Stimulated activated CD4-positive, alpha-beta T cell treated with anti-CD3 and anti-CD28 coated beads, Interleukin-2, amount 100 ng/mL, for 24 hours (primary cell): ENCODE results near the gene PDP2.
"Not testable (repeated sequence)": the region's sequence is repeated elsewhere in the genome, so short reads cannot be mapped to it uniquely, and the experiment has no call there.

Experiments
- DNase-seq, 2 donors: peaks; one replicate each; pipeline ENCODE4 v3.0.0-alpha.2; 2020

PDP2 gene

GRCh38 chr16:66921729-66922450 lies 41.6 kb downstream of the PDP2 start:
- no peak for DNase-seq

DNA sequence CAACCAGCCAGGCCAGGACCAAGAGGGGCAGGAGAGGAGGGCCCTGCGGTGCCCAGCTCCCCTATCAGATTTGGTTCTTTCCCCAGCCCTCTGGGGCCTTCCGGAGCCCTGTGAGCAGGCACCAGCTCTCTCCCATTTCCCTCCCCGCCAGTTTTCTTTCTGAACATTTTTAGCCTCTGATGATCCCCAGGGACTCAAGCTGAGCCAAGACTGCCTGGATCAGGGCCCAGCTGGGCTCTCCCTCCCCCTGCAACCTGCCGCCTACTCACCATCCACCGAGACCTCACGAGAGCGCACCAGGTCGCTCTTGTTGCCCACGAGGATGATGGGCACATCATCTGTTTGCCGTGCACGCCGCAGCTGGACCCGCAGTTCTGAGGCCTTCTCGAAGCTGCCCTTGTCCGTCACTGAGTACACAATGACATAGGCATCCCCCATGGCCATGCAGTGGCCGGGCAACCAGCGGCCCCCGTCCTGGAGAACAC lies 43.0 kb downstream of the PDP2 start:
- DNase-seq: no peak

DNA sequence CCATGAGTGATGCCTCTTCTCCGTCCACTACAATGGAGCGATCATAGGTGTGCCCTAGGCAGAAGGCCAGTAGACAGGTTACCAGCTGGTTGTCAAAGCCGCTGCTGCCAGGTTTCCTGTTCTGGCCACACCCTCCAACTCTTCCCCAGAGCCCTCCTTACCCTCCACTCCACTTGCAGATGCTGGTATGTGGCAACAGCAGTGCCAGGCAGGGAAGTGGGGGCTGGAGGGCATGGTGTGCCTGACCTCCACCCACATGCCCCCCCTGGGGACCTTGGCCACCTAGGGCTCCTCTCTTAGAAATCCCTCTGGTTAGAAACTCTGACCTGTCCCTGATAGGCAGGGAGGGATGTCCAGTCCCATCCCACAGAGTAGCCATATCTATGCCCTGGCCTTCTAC lies 43.6 kb downstream of the PDP2 start:
- DNase-seq: no peak

DNA sequence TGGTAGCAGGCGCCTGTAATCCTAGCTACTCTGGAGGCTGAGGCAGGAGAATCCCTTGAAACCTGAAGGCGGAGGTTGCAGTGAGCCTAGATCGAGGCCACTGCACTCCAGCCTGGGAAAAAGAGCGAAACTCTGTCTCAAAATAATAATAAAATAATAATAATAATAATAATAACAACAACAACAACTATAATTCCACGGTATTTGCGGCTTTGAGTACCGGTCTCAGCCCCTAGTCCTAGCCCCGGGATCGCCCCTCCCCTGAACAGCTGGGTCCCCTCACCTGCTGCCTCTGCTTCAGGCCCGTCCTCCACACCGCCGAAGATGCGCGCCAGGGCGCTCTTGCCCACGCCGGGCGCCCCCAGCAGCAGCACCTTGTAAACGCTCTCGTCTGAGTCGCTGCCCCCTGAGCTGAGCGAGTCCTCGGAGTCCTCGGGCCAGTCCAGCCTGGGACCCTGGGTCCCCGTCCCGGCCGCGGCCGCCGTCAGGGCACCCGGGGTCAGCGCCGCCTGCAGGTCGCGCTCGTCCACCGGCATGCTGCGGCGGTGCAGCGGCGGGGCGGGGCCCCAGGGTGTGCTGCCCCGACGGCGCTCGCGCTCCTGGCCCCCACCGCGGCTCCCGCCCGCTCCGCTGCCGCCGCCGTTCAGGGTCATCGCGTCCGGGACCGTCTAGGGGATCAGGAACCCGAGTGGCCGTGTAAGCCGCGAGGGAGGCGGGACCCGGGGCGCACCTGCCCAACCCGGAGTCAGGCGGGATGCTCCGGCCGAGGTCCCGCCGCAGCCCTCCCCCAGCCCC lies 44.4 kb downstream of the PDP2 start:
- DNase-seq: peak; percentile 37 to 57

DNA sequence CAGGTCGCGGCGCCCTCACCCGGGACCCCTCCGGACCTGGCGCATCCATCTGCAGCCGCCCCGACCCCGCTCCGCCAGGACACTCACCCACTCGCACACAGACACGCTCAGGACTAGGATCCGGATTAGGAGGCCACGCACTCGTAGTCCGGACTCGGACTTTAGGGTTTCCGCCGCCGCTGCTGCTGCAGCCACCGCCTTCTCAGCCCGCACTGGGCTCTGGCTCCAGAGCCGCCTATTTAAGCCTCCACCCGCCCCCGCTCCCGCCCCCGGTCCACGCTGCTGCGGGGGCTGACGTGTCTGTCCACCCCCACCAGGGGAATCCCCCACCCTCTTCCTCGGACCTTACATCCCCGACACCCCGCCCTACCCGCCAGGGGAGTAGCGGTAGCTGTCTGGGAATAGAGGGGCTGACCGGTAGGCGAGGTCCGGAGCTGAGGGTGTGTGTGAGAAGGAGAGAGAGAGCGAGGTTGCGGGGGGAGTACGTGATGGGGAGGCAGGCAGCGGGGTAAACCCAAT lies 45.1 kb downstream of the PDP2 start, which contains the start of gene RRAD:
Gene RRAD, minus strand, starts transcription at position 214 of the 519 bp plus-strand sequence. CDS start 356 bp downstream, outside the sequence.
- no peak for DNase-seq

GRCh38 chr16:66926171-66926947 lies 46.0 kb downstream of the PDP2 start:
- DNase-seq: no peak

- DNase-seq: no peak
Observed at GRCh38 chr16:66926961-66927436, 46.7 kb downstream of the PDP2 start.

GRCh38 chr16:66927918-66928649 lies 47.8 kb downstream of the PDP2 start:
- no peak for DNase-seq

GRCh38 chr16:66928702-66929388 lies 48.5 kb downstream of the PDP2 start:
- peak; percentile 42 to 61 for DNase-seq

DNA sequence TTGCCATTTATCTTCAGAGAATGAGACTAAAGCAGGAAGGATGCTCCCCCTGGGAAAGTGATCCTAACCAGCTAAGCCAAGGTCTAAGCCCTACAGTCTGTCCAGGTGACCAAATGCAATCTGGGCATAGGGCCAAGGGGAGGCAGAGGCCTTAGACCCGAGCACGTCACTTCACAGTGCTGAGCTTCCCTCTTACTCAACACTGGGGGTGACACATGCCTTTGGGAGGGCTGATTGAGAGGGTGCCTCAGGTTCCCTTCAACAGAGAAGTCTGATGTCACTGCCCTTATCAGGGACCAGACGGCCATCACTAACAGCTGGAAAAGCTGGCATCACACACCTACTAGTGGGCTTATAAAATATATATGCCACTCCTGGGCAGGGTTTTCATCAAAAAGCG lies 49.9 kb downstream of the PDP2 start:
- DNase-seq: no peak

GRCh38 chr16:66931665-66932064 lies 51.4 kb downstream of the PDP2 start:
- no peak for DNase-seq

DNA sequence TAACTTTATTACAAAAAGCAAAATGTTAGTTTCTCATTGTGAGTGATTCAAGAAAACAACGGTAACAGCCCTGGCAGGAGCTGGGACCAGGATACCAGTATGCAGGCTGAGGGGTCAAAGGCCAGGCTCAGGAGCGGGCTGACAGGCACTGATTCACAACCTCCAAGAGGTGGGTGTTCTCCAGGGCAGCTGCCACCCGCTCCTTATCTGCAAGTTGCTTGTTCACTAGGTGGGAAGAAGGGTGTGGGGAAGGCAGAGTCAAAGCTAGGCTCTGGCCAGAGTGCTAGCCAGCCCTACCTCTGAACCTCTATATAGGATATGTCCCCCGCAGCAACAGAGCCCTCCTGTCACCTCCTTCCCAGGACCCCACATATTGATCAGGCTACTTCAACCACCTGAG lies 51.8 kb downstream of the PDP2 start:
- no peak for DNase-seq

DNA sequence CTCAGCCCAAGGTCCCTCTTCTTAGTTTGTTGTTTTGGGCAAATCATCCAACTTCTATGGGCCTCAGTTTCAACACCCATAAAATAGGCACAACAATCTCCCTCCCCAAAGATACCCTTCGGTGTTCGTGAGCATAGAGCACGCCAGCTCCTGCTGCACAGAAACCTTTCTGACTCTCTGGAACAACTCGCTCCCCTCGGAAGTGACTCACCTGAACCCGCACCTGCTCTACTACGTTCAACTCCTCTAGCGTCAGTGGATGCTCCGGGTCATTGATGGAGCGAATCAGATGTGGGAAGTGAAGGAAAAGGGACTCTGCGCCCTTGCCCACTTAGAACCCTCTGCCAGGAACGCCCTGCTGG lies 53.4 kb downstream of the PDP2 start:
- DNase-seq: peak; percentile 55 to 58

GRCh38 chr16:66934138-66934838 lies 54.0 kb downstream of the PDP2 start, which contains the start of gene CIAO2B:
CIAO2B (minus strand) TSS chr16:66934402; CDS start chr16:66934364, 38 bp downstream.
- DNase-seq: peak; percentile 91 to 94

DNA sequence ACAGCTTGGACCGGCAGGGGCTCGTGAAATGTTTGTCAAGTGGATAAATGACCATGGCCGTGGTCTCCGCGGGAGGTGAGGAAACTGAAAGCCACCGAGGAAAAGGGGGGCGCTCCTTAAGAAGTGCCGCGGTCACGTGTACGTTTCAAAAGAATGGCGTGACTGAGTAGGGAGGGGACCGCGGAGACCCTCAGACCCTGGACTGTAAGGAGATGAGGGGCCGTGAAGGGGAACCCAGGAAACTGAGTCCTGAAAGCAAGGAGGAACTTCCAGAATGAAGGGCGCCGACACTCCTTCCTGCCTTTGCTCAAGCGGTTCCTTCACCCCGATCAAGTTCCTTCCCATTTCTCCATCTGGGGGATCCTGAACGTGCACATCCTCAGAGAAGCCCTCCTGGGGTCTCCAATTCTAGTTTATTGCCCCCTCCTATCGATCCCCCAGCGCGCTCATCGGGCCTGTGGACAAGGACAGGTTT lies 54.6 kb downstream of the PDP2 start:
- DNase-seq: not testable (repeated sequence)

DNA sequence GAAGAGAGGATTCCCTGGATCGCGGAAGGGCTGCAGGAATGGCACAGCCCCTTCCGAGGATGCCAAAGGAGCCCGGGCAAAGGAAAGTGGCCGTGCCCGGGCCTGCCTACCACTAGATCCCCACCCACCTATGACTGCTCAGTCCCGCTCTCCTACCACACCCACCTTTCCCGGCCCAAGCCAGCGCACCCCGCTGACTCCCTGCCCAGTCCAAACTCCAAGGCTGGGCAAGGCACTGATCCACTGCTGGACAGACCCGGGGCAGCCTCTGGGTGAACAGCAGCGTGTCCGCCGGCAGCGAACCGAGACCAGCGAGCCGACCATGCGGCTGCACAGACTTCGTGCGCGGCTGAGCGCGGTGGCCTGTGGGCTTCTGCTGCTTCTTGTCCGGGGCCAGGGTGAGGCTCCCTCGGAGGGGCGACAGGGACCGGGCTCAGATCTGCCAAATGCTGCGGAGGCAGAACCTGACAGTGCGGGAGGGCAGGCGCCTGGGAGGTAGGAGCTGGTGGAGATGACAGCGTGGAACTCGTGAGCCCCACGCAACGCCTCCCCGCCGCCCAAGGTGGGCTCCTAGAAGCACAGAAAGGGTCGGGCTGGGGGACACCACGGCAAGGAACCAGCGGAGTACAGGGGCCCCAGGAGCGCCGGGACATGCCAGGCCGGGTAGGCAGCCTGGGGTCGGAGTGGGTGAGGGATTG lies 55.1 kb downstream of the PDP2 start, which contains the start of gene CES2:
Gene CES2, plus strand, starts transcription at position 203 of the 698 bp plus-strand sequence. Its CDS starts 120 bp downstream, at position 323.
- no peak for DNase-seq

DNA sequence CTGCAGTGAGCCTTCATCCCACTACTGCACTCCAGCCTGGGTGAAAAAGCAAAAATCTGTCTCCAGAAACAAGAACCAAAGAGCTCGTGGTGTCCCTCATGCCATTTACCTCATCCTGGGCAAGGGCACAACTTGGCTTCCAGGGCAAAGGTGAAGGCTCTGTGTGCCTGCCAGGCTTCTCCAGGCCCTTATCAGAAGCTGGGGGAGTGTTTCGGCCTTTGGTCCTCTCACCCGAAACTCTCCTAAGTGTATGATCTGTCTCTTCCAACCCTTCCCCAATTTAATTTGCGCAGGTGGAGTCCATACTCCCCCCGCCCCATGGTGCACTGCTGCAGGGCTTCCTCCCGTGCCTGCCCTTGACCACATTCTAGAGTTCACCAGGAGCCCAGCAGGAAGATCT lies 56.1 kb downstream of the PDP2 start:
- DNase-seq: no peak

DNA sequence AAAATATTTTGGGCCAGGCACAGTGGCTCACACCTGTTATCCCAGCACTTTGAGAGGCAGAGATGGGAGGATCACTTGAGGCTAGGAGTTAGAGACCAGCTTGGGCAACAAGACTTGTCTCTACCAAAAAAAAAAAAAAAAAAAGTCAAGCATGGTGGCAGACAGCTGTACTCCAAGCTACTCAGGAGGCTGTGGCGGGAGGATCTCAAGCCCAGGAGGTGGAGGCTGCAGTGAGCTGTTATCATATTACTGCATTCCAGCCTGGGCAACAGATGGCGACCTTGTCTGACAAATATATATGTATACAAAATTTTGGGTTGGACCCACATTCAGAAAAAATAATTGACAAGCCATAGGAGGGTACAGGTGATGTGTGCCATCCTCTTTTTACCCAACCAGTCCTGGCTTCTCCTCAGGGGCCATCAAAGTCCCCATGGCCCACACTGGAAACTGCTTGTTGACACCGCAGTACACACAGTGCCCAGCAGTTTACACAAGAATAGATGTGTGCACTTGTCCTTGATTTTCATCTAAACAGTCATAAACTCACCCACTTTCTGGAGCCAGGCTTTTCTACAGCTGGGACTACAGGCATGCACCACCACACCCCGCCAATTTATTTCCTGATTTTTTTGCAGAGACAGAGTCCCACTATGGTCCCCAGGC lies 56.7 kb downstream of the PDP2 start:
- no peak for DNase-seq

- DNase-seq: no peak
Observed at GRCh38 chr16:66937725-66938337, 57.5 kb downstream of the PDP2 start.
